LNCAP (cell line): ENCODE measurements around the gene GNB1.

Source experiments
- TF ChIP-seq, protein P1 (sequence below): fragments of 450-650 bp; IDR thresholded peaks from 2 replicates; pipeline ENCODE4 v1.5.1; 2017; ENCODE audit warnings: mild to moderate bottlenecking

The GNB1 gene

DNA sequence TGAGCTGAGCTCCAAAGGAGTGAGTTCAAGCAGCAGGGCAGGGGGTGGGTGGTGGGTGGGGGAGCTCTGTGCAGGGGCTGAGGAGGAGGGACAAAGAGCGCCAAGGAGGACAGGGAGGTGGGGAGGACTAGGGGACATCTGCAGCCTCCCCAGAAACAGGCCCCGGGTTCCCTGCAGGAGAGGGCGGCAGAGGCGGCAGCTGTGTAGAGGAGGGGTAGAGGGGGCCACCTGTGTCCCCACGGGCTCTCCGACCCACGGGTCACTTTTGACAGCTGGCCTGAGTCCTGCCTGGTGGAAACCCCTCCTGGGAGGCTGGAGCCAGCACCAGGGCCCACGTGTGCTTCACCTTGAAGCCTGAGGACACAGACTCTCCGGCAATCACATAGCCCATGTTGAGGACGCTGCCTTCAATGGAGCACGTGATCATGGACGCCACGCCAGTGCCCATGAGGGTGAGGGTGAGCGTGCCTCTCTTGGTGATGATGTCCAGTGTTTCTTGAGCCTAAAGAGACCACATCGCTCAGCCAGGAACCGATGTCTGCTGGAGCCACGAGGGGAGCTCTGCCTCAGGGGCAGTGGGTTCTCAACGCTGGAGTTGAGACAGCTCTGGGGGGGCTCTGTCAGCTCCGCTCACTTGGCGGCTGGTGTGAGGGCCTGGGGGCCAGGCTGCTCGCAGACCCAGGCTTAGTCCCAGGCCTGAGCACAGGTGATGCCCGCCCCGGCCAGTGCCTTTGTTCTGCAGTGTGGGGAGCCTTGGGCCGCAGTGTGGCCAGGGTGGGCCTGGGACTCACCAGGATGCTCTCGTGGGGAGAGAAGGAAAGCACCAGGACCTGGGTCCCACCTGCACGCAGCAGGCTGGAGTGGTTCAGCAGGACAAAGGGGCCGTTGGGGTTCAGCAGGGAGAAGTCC lies 34.8 kb upstream of the GNB1 start:
- TF ChIP-seq, protein P1, sequence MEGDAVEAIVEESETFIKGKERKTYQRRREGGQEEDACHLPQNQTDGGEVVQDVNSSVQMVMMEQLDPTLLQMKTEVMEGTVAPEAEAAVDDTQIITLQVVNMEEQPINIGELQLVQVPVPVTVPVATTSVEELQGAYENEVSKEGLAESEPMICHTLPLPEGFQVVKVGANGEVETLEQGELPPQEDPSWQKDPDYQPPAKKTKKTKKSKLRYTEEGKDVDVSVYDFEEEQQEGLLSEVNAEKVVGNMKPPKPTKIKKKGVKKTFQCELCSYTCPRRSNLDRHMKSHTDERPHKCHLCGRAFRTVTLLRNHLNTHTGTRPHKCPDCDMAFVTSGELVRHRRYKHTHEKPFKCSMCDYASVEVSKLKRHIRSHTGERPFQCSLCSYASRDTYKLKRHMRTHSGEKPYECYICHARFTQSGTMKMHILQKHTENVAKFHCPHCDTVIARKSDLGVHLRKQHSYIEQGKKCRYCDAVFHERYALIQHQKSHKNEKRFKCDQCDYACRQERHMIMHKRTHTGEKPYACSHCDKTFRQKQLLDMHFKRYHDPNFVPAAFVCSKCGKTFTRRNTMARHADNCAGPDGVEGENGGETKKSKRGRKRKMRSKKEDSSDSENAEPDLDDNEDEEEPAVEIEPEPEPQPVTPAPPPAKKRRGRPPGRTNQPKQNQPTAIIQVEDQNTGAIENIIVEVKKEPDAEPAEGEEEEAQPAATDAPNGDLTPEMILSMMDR = no peak

DNA sequence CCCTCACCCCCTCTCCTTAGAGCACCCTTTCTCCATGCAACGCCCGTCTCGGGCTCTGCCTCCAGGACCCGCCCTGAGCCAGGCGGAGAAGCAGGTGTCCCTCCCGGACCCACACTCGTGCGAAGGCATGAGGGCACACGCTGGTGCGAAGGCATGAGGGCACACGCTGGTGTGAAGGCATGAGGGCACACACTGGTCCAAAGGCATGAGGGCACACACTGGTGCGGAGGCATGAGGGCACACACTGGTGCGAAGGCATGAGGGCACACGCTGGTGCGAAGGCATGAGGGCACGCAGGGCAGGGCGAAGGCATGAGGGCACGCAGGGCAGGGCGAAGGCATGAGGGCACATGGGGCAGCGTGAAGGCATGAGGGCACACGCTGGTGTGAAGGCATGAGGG lies 34.0 kb upstream of the GNB1 start:
- TF ChIP-seq, protein P1 = no peak

GRCh38 chr1:1924386-1924785 lies 33.5 kb upstream of the GNB1 start:
- TF ChIP-seq, protein P1 = no peak

GRCh38 chr1:1922956-1923833 lies 32.3 kb upstream of the GNB1 start:
- TF ChIP-seq, protein P1 = no peak

- TF ChIP-seq, protein P1 = no peak
Observed at GRCh38 chr1:1922702-1922955, 31.7 kb upstream of the GNB1 start.

DNA sequence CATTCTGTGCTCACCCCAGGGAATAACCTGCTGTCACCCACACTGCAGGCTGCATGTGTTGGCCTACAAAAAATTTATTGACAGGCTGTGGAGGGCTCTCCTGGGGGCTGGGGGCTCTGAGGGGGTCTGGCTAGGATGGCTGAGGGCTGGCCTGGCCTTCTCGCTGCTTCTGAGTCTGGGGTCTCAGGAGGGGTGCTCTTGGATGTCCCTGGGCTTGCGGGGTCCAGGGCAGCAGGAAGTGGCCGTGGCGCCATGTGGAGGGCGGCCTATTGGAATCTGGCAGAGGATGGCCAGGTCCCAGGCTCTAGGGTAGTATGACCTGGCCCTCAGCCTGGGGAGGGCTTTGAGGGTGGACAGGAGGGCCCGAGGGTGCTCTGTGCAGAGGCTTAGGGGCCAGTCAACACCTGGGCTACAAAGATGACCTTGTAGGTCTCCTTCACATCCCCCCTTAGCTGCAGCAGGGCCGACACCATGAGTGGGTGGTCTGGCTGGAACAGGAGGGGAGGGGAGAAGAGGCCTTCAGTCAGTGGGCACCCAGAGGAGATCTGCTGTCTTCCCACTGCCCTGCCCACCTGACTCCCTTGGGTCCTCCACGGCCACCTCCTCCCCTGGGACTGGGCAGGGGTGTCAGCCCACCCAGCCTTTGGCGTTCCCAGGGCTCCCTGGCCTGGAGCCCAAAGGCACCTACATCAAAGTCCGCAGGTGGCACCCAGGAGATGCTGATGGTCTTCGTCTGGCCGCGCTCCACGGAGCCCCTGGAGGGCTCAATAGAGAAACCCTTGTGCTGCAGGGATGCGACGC lies 31.2 kb upstream of the GNB1 start:
- TF ChIP-seq, protein P1 = no peak

DNA sequence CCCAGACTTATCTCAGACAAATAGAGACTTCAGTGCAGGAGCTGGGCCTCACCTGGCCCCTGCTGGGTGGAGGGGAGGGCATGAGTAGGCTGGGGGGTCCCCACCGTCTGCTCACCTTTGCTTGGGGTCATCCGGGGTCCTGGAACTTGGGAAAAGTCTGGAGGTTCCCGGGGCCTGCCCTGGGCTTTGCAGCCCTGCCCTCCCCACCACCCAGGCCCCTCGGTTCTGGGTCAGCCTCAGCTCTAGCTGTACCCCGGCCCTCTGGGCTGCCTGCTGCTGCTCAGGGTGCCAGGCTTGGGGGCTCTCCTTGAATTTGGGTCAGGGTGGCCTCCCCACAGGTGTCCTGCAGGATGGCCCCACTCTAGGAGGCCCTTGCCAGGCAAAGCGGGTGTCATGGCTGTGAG lies 30.6 kb upstream of the GNB1 start:
- TF ChIP-seq, protein P1 = no peak
